Neural cell (in vitro differentiated cells): ENCODE measurements around the gene SGSM1. TPM values are rescaled to one million over a fixed set of nuclear protein-coding genes. Genes with fewer than 3 reads are reported as not detected.

Source experiments
- H2AFZ ChIP-seq: fragments of 200-600, 300-800 bp; sonication (generic), shearing (Covaris generic); 2 replicates; pipeline ENCODE4 v1.6.0; 2014; ENCODE audit warnings: low read depth, mild to moderate bottlenecking, antibody characterized with exemption, low read length, moderate library complexity
- H3F3A ChIP-seq: fragments of 200-600 bp; shearing (Covaris generic); 2 replicates; pipeline ENCODE4 v1.6.1; 2016; ENCODE audit warnings: mild to moderate bottlenecking, moderate library complexity, mixed read lengths, antibody characterized with exemption, low read length; ENCODE audit not compliant: insufficient read depth, poor library complexity, severe bottlenecking
- H3K27ac ChIP-seq: fragments of 200-600, 300-800 bp; sonication (generic), shearing (Covaris generic); 2 replicates; pipeline ENCODE4 v1.5.1; 2014; ENCODE audit warnings: mild to moderate bottlenecking, low read length, moderate library complexity
- H3K27me3 ChIP-seq: fragments of 300-800, 200-600 bp; sonication (generic), shearing (Covaris generic); 2 replicates; pipeline ENCODE4 v1.6.0; 2014; ENCODE audit warnings: mild to moderate bottlenecking, low read depth, low read length, moderate library complexity; ENCODE audit not compliant: insufficient read depth
- H3K36me3 ChIP-seq: fragments of 300-800, 200-600 bp; sonication (generic), shearing (Covaris generic); 2 replicates; pipeline ENCODE4 v1.5.1; 2014; ENCODE audit warnings: mild to moderate bottlenecking, antibody characterized with exemption, low read length, moderate library complexity; ENCODE audit not compliant: insufficient read depth
- H3K4me2 ChIP-seq: fragments of 300-800, 200-600 bp; sonication (generic), shearing (Covaris generic); 2 replicates; pipeline ENCODE4 v1.6.0; 2014; ENCODE audit warnings: mild to moderate bottlenecking, low read length
- H3K4me3 ChIP-seq: fragments of 300-800, 200-600 bp; sonication (generic), shearing (Covaris generic); 2 replicates; pipeline ENCODE4 v1.5.1; 2014; ENCODE audit warnings: mild to moderate bottlenecking, low read length, moderate library complexity
- H3K79me2 ChIP-seq: fragments of 200-600 bp; shearing (Covaris generic); replicated peaks from 2 replicates; pipeline ENCODE4 v1.6.0; 2014; ENCODE audit warnings: mild to moderate bottlenecking, low read length, moderate library complexity; ENCODE audit not compliant: insufficient read depth
- H3K9ac ChIP-seq: fragments of 300-800, 200-600 bp; sonication (generic), shearing (Covaris generic); 2 replicates; pipeline ENCODE4 v1.6.1; 2016; ENCODE audit warnings: mild to moderate bottlenecking, low read length, mixed read lengths
- H3K9me2 ChIP-seq: fragments of 200-600 bp; shearing (Covaris generic); 2 replicates; pipeline ENCODE4 v1.6.1; 2016; ENCODE audit warnings: mild to moderate bottlenecking, low read length, mixed read lengths; ENCODE audit not compliant: insufficient read depth
- H3K9me3 ChIP-seq: fragments of 200-600, 300-800 bp; sonication (generic), shearing (Covaris generic); 2 replicates; pipeline ENCODE4 v1.6.1; 2016; ENCODE audit warnings: mild to moderate bottlenecking, mixed run types, low read length, moderate library complexity, mixed read lengths
- H4K20me1 ChIP-seq: fragments of 200-600 bp; shearing (Covaris generic); 2 replicates; pipeline ENCODE4 v1.6.1; 2016; ENCODE audit warnings: mild to moderate bottlenecking, mixed run types; ENCODE audit not compliant: insufficient read depth
- EP300 ChIP-seq: fragments of 450-650 bp; conservative IDR thresholded peaks from 2 replicates; pipeline ENCODE4 v1.6.1; 2014; ENCODE audit warnings: antibody characterized with exemption, mild to moderate bottlenecking, moderate library complexity; ENCODE audit not compliant: poor library complexity, severe bottlenecking
- EZH2 ChIP-seq: fragments of 200-600, 300-800 bp; shearing (Covaris generic), sonication (generic); IDR thresholded peaks from 2 replicates; pipeline ENCODE4 v1.6.1; 2014; ENCODE audit warnings: antibody characterized with exemption, low read length, borderline replicate concordance, mild to moderate bottlenecking; ENCODE audit not compliant: insufficient read depth, poor library complexity, severe bottlenecking
- MXI1 ChIP-seq: fragments of 450-650 bp; conservative IDR thresholded peaks from 2 replicates; pipeline ENCODE4 v1.6.1; 2014; ENCODE audit warnings: antibody characterized with exemption, mild to moderate bottlenecking; ENCODE audit not compliant: poor library complexity, severe bottlenecking
- POLR2AphosphoS5 ChIP-seq: IDR thresholded peaks from 2 replicates; pipeline ENCODE4 v1.6.1; 2012
- RAD21 ChIP-seq: fragments of 450-650 bp; conservative IDR thresholded peaks from 2 replicates; pipeline ENCODE4 v1.6.1; 2014; ENCODE audit warnings: antibody characterized with exemption, mild to moderate bottlenecking, moderate library complexity
- SMC3 ChIP-seq: fragments of 450-650 bp; conservative IDR thresholded peaks from 2 replicates; pipeline ENCODE4 v1.6.1; 2014; ENCODE audit warnings: antibody characterized with exemption, mild to moderate bottlenecking, moderate library complexity; ENCODE audit not compliant: poor library complexity
- TAF1 ChIP-seq: IDR thresholded peaks from 2 replicates; pipeline ENCODE4 v1.6.1; 2012; ENCODE audit warnings: low read depth
- polyA plus RNA-seq: library from polyadenylated mRNA; depleted of rRNA; stranded (reverse); fragments of >200 nt; gene quantifications from 2 replicates; pipeline ENCODE4 v1.2.3, GENCODE V29; 2014
- TF ChIP-seq, protein P1 (sequence below): IDR thresholded peaks from 2 replicates; pipeline ENCODE4 v1.6.1; 2012; ENCODE audit warnings: borderline replicate concordance
- TF ChIP-seq, protein P2 (sequence below): fragments of 450-650 bp; IDR thresholded peaks from 2 replicates; pipeline ENCODE4 v1.5.1; 2014; ENCODE audit warnings: antibody characterized with exemption, mild to moderate bottlenecking, moderate library complexity; ENCODE audit not compliant: poor library complexity, severe bottlenecking

The SGSM1 gene
- polyA plus RNA-seq, 1 donor from 2014 or later = 7.5 TPM

DNA sequence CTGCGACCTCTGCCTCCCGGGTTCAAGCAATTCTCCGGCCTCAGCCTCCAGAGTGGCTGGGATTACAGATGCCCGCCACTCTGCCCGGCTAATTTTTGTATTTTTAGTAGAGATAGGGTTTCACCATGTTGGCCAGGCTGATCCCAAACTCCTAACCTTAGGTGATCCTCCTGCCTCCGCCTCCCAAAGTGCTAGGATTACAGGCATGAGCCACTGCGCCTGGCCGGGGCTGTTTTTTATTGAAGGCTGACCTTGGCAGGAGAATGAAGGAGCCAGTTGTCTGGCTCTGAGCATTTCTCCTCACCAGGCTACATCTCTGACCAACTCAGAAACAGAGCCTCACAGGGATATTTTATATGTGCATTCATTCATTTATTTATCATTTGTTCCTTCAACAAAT is 148.8 kb downstream of the SGSM1 start:
- no peaks in the 10 kb centered on the region for H3K79me2 ChIP-seq
- no peaks in the 10 kb centered on the region for H3K9me3 ChIP-seq
- no peak overlapping the region for H3K27ac ChIP-seq
- TF ChIP-seq EZH2 (no peak), POLR2AphosphoS5 (no peak), EP300 (no peak), MXI1 (no peak)
- TF ChIP-seq, protein P1, sequence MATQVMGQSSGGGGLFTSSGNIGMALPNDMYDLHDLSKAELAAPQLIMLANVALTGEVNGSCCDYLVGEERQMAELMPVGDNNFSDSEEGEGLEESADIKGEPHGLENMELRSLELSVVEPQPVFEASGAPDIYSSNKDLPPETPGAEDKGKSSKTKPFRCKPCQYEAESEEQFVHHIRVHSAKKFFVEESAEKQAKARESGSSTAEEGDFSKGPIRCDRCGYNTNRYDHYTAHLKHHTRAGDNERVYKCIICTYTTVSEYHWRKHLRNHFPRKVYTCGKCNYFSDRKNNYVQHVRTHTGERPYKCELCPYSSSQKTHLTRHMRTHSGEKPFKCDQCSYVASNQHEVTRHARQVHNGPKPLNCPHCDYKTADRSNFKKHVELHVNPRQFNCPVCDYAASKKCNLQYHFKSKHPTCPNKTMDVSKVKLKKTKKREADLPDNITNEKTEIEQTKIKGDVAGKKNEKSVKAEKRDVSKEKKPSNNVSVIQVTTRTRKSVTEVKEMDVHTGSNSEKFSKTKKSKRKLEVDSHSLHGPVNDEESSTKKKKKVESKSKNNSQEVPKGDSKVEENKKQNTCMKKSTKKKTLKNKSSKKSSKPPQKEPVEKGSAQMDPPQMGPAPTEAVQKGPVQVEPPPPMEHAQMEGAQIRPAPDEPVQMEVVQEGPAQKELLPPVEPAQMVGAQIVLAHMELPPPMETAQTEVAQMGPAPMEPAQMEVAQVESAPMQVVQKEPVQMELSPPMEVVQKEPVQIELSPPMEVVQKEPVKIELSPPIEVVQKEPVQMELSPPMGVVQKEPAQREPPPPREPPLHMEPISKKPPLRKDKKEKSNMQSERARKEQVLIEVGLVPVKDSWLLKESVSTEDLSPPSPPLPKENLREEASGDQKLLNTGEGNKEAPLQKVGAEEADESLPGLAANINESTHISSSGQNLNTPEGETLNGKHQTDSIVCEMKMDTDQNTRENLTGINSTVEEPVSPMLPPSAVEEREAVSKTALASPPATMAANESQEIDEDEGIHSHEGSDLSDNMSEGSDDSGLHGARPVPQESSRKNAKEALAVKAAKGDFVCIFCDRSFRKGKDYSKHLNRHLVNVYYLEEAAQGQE = no peak
- H3K27me3 ChIP-seq = peaks cover 12% of the 10 kb centered on the region
- no peaks in the 10 kb centered on the region for H4K20me1 ChIP-seq
- no peak overlapping the region for H2AFZ ChIP-seq
- H3K9ac ChIP-seq = no peak overlapping the region
- no peaks in the 10 kb centered on the region for H3K36me3 ChIP-seq
- no peak overlapping the region for H3K4me2 ChIP-seq
- no peaks in the 10 kb centered on the region for H3F3A ChIP-seq
- no peak overlapping the region for H3K4me3 ChIP-seq
- no peaks in the 10 kb centered on the region for H3K9me2 ChIP-seq

DNA sequence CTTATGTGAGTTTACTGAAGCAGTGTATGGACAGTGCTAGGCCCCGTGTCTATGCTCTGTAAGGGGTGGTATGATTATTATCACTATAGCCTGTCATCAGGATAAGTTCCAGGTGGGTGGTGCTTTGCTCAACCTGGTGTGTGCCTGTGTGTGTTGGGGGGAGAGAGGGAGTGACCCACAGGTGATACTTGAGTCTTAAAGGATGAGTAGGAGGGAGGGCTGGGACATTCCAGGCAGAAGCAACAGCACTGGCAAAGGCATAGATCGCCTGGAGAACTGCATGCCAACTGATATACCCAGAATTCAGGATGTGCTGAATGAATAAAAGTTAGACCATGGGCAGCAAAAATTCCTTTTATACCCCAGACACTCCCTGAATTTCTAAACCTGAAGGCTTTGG is 151.0 kb downstream of the SGSM1 start:
- Histone ChIP-seq H3K79me2 (no peaks in the 10 kb centered on the region), H3K27me3 (peaks cover 12% of the 10 kb centered on the region), H4K20me1 (no peaks in the 10 kb centered on the region), H3K36me3 (no peaks in the 10 kb centered on the region), H3K9ac (no peak overlapping the region), H3K4me3 (no peak overlapping the region), H3K9me2 (no peaks in the 10 kb centered on the region), H3F3A (no peaks in the 10 kb centered on the region), H3K9me3 (no peaks in the 10 kb centered on the region), H3K4me2 (no peak overlapping the region), H2AFZ (no peak overlapping the region), H3K27ac (no peak overlapping the region)
- no peak for TF ChIP-seq EP300
- TF ChIP-seq RAD21 = no peak
- no peak for TF ChIP-seq EZH2
- no peak for TF ChIP-seq POLR2AphosphoS5
- TF ChIP-seq SMC3 = no peak
- TF ChIP-seq, protein P2, sequence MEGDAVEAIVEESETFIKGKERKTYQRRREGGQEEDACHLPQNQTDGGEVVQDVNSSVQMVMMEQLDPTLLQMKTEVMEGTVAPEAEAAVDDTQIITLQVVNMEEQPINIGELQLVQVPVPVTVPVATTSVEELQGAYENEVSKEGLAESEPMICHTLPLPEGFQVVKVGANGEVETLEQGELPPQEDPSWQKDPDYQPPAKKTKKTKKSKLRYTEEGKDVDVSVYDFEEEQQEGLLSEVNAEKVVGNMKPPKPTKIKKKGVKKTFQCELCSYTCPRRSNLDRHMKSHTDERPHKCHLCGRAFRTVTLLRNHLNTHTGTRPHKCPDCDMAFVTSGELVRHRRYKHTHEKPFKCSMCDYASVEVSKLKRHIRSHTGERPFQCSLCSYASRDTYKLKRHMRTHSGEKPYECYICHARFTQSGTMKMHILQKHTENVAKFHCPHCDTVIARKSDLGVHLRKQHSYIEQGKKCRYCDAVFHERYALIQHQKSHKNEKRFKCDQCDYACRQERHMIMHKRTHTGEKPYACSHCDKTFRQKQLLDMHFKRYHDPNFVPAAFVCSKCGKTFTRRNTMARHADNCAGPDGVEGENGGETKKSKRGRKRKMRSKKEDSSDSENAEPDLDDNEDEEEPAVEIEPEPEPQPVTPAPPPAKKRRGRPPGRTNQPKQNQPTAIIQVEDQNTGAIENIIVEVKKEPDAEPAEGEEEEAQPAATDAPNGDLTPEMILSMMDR = no peak
- no peak for TF ChIP-seq TAF1
